Epithelial cell of esophagus (primary cell): Measurements from ENCODE around the gene PIK3C2G.

Source experiments
- DNase-seq: peaks from one replicate; pipeline ENCODE4 v3.0.0; 2010; ENCODE audit warnings: low read depth
- H3K4me3 ChIP-seq: 2 replicates; pipeline ENCODE4 v1.5.1; 2011; ENCODE audit warnings: mild to moderate bottlenecking, low read length, control low read depth
- TF ChIP-seq, protein P1 (sequence below): IDR thresholded peaks from 2 replicates; pipeline ENCODE4 v1.5.1; 2011; ENCODE audit warnings: low read depth, mild to moderate bottlenecking, low read length, control low read depth, inconsistent platforms; ENCODE audit not compliant: insufficient read depth; ENCODE audit errors: missing control alignments

The PIK3C2G gene

DNA sequence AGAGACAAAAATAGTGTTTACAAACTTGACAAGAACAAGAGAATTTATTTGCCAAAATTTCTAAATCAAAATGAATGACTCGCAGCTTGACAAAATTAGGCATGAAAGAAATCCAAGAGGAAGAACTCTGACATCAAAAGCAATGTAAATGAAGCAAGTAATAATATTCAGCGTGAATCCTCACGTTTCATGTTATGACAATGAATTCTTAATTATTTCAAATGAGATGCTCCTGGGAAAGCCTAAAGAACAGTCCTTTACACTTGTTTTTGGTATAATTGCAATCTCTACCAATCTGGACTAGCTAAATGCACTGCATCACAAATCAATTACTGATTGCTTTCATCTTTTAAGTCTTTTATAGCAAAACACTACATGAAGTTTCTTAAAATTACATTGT is 29.1 kb downstream of the PIK3C2G start:
- TF ChIP-seq, protein P1, sequence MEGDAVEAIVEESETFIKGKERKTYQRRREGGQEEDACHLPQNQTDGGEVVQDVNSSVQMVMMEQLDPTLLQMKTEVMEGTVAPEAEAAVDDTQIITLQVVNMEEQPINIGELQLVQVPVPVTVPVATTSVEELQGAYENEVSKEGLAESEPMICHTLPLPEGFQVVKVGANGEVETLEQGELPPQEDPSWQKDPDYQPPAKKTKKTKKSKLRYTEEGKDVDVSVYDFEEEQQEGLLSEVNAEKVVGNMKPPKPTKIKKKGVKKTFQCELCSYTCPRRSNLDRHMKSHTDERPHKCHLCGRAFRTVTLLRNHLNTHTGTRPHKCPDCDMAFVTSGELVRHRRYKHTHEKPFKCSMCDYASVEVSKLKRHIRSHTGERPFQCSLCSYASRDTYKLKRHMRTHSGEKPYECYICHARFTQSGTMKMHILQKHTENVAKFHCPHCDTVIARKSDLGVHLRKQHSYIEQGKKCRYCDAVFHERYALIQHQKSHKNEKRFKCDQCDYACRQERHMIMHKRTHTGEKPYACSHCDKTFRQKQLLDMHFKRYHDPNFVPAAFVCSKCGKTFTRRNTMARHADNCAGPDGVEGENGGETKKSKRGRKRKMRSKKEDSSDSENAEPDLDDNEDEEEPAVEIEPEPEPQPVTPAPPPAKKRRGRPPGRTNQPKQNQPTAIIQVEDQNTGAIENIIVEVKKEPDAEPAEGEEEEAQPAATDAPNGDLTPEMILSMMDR, result no peak
- no peak for DNase-seq
- H3K4me3 ChIP-seq, result no peak overlapping the region

DNA sequence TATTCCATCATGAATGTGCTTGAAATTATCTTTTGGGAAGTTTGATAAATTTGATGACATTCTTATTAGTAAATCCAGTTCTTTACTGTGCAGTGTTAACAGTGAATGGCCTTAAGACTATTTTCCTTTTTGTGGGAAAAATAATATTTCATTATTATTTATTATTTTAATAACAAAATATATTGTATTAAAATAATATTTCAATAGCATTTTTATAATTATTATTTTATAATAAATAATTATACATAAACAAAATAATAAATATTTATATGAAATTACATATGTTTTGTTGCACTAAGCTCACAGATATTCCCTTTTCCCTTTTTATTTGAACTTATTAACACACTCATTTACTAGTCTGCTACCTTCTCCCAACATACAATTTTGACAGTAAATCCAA is 33.6 kb downstream of the PIK3C2G start:
- no peak overlapping the region for H3K4me3 ChIP-seq
- TF ChIP-seq, protein P1, result no peak
- DNase-seq, result no peak

DNA sequence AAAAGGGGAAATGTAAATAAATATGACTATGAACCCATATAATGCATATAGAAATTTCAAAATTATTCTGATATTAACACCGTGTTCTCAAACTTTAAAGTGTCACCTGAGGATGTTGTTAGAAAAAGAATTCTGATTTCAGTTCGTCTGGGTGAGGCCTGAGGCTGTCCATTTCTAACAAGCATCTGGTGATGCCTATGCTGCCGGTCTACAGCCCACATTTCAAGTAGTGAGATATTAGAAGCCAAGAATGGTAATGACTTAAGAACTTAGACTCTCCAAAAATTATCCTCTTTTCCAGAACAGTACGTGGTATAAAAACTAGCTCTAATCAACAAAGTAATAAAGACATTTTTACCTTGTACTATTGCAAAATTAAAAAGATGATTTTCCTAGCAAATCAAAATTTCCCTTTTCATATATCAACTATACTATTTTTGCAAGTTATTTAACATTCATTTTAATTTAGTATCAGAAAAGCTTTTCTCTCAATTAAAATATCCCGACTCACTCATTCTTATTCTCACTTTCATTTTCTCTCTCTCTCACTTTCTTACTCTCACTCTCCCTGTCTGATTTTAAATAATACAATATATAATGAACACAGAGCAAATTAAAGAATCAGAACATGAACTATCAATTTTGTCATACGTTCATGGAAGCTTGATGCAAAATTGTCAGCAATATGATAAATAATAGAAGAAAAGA is 35.0 kb downstream of the PIK3C2G start:
- TF ChIP-seq, protein P1, result no peak
- no peak overlapping the region for H3K4me3 ChIP-seq
- no peak for DNase-seq

DNA sequence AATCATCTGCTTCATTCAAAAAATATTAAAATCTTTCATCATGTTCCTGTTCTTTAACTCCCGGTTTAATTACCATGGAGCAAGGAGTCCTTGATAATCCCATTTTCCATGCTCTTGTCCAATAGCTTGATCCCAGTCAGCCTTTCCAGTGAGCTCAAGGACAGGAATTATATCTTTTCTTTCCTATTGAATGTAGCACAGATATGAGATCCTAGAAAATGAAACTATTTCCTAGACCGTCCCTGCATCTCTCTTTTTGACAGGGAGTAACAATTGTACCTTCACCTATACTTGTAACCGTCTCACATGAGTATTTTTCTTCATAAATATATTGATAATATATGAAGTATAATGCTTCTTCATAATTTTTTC is 35.6 kb downstream of the PIK3C2G start:
- H3K4me3 ChIP-seq, result no peak overlapping the region
- TF ChIP-seq, protein P1, result no peak
- no peak for DNase-seq

DNA sequence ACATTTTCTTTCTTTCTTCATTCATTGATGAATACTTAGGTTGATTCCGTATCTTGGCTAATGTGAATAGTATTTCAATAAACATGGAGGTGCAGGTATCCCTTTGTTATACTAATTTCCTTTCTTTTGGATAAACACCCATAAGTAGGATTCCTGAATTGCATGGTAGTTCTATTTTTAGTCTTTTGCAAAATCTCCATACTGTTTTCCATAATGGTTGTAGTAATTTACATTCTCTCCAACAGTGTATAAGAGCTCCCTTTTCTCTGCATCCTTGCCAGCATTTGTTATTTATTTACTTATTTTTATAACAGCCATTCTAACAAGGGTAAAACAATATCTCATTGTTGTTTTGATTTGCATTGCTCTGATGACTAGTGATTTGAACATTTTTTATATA is 36.6 kb downstream of the PIK3C2G start:
- no peak for DNase-seq
- TF ChIP-seq, protein P1, result no peak
- H3K4me3 ChIP-seq, result no peak overlapping the region

DNA sequence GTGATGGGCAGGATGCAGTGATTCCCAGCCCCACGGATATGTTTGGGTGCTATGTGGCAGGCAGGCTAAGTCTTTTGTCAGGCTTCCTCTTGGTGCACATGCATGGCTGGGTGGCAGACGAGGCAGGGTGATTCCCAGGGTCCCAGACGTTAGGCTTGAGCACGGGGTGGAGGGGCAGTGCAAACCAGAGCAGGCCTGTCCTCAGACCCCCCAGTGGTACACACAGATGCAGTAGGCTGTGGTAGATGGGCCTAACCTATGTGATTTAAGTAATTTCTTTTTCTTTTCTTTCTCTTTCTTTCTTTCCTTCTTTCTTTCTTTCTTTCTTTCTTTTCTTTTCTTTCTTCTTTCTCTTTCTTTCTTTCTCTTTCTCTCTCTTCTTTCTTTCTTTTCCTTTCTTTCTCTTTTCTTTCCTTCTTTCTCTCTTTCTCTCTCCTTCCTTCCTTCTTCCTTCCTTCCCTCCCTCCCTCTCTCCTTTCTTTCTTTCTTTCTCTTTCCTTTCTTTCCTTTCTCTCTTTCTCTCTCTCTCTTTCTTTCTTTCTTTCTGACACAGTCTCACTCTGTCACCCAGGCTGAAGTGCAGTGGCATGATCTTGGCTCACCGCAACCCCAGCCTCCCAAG is 41.6 kb downstream of the PIK3C2G start:
- no peak for DNase-seq
- H3K4me3 ChIP-seq, result no peak overlapping the region

More for the DNA sequence above, 41.6 kb downstream of the PIK3C2G start:
- TF ChIP-seq, protein P1, result no peak
